Peyer's patch (tissue), 4 donors: ENCODE results near the gene ZBTB38.

Experiments
- CTCF ChIP-seq, 6 experiments: fragments of 450-650 bp in 4 of 6; fragments of 200-600 bp in 2 of 6; sonication (generic) in 1 of 6; IDR thresholded peaks; one replicate each; pipeline ENCODE4 v1.5.1; 2017 to 2019; ENCODE audit warnings: antibody characterized with exemption in 6 of 6, mild to moderate bottlenecking in 3 of 6, moderate library complexity in 1 of 6
- POLR2A ChIP-seq, 2 donors: fragments of 450-650 bp; IDR thresholded peaks; one replicate each; pipeline ENCODE4 v1.5.1; 2017; ENCODE audit warnings: antibody characterized with exemption in 2 of 2, mild to moderate bottlenecking in 2 of 2, moderate library complexity in 2 of 2

GRCh38 chr3:141333836-141334626 lies 34.3 kb upstream of the ZBTB38 start:
- TF ChIP-seq CTCF (IDR thresholded peaks at IDR 0.05) (no peak), POLR2A (IDR thresholded peaks at IDR 0.05) (no peak)
